K562 (cell line): ENCODE results near the gene TAF12. TPM values are rescaled to one million over a fixed set of nuclear protein-coding genes. Genes with fewer than 3 reads are reported as not detected.

Experiments
- ARID1B ChIP-seq: fragments of 450-650 bp; IDR thresholded peaks from 2 replicates; pipeline ENCODE4 v1.6.1; 2016; ENCODE audit warnings: antibody characterized with exemption, mild to moderate bottlenecking, inconsistent platforms
- CBFA2T2 ChIP-seq: fragments of 450-650 bp; conservative IDR thresholded peaks from 2 replicates; pipeline ENCODE4 v1.6.1; 2017; ENCODE audit warnings: mild to moderate bottlenecking
- CBFA2T3 ChIP-seq: fragments of 450-650 bp; IDR thresholded peaks from 2 replicates; pipeline ENCODE4 v1.6.1; 2017
- EP300 ChIP-seq: IDR thresholded peaks from 2 replicates; pipeline ENCODE4 v1.6.1; 2012; ENCODE audit warnings: low read length, improper control_type of control experiment
- ETV6 ChIP-seq, 3 experiments: fragments of 150-350 bp in 1 of 3; sonication (generic) in 1 of 3; formaldehyde crosslinking in 1 of 3; IDR thresholded peaks; 2 replicates each; pipeline versions ENCODE4 v1.6.1 to v1.8.0; 2014 to 2022; ENCODE audit warnings: borderline replicate concordance in 2 of 3, low read depth in 2 of 3, antibody characterized with exemption in 1 of 3, low read length in 1 of 3, mild to moderate bottlenecking in 1 of 3, missing genetic modification reagents in 1 of 3
- FOXP1 ChIP-seq: sonication (generic); formaldehyde crosslinking; IDR thresholded peaks from 2 replicates; pipeline ENCODE4 v1.8.0; 2022; ENCODE audit warnings: mild to moderate bottlenecking, missing genetic modification reagents
- HBP1 ChIP-seq: fragments of 450-650 bp; formaldehyde crosslinking; IDR thresholded peaks from 2 replicates; pipeline ENCODE4 v1.4.0; 2022; ENCODE audit warnings: missing genetic modification characterization
- HDGF ChIP-seq: fragments of 450-650 bp; IDR thresholded peaks from 2 replicates; pipeline ENCODE4 v1.6.1; 2016
- KDM2B ChIP-seq: fragments of 250-450 bp; sonication (Bioruptor Pico); IDR thresholded peaks from 2 replicates; pipeline ENCODE4 v1.8.0; 2021; ENCODE audit warnings: mild to moderate bottlenecking, moderate library complexity
- MECOM ChIP-seq: fragments of 250-450 bp; sonication (Bioruptor Pico); IDR thresholded peaks from 2 replicates; pipeline ENCODE4 v1.8.0; 2022; ENCODE audit warnings: inconsistent platforms
- NRF1 ChIP-seq, 2 experiments: fragments of 450-650 bp; IDR thresholded peaks in 1 of 2; conservative IDR thresholded peaks in 1 of 2; 2 replicates each; pipeline ENCODE4 v1.6.1; 2014; ENCODE audit warnings: mild to moderate bottlenecking in 2 of 2
- PCBP1 ChIP-seq: fragments of 200-400 bp; formaldehyde crosslinking; IDR thresholded peaks from 2 replicates; pipeline ENCODE4 v1.6.1; 2018; ENCODE audit warnings: mild to moderate bottlenecking, low read depth, low read length; ENCODE audit not compliant: poor library complexity, severe bottlenecking
- POLR2AphosphoS2 ChIP-seq: IDR thresholded peaks from 2 replicates; pipeline ENCODE4 v1.6.1; 2012; ENCODE audit warnings: low read length, improper control_type of control experiment
- PTTG1 ChIP-seq: fragments of 450-650 bp; IDR thresholded peaks from 2 replicates; pipeline ENCODE4 v1.6.1; 2016; ENCODE audit warnings: low read depth, mild to moderate bottlenecking, missing genetic modification characterization, missing compliant biosample characterization
- SOX6 ChIP-seq: fragments of 450-650 bp; IDR thresholded peaks from 2 replicates; pipeline ENCODE4 v1.6.1; 2014; ENCODE audit warnings: mild to moderate bottlenecking
- TCF15 ChIP-seq: fragments of 250-450 bp; sonication (Bioruptor Pico); IDR thresholded peaks from 2 replicates; pipeline ENCODE4 v1.8.0; 2022; ENCODE audit warnings: moderate library complexity, mild to moderate bottlenecking, inconsistent platforms
- TCF3 ChIP-seq: sonication (generic); formaldehyde crosslinking; IDR thresholded peaks from 2 replicates; pipeline ENCODE4 v1.4.0; 2020; ENCODE audit warnings: mild to moderate bottlenecking, missing genetic modification reagents
- ZNF280A ChIP-seq: fragments of 450-650 bp; IDR thresholded peaks from 2 replicates; pipeline ENCODE4 v1.6.1; 2018; ENCODE audit warnings: mild to moderate bottlenecking, low read depth; ENCODE audit not compliant: partially characterized antibody
- ZNF395 ChIP-seq: fragments of 200-800 bp; sonication (Bioruptor generic); IDR thresholded peaks from 2 replicates; pipeline ENCODE4 v1.6.1; 2017; ENCODE audit warnings: missing genetic modification characterization, missing compliant biosample characterization
- ZNF518B ChIP-seq: fragments of 250-450 bp; sonication (Bioruptor Pico); IDR thresholded peaks from 2 replicates; pipeline ENCODE4 v1.5.0; 2021; ENCODE audit warnings: mild to moderate bottlenecking, moderate library complexity
- ZNF778 ChIP-seq: fragments of 450-650 bp; formaldehyde crosslinking; IDR thresholded peaks from 2 replicates; pipeline ENCODE4 v1.4.0; 2020; ENCODE audit warnings: mild to moderate bottlenecking, moderate library complexity
- ZNF780A ChIP-seq: fragments of 250-450 bp; sonication (Bioruptor Pico); IDR thresholded peaks from 2 replicates; pipeline ENCODE4 v1.5.0; 2021; ENCODE audit warnings: mild to moderate bottlenecking
- ZNF830 ChIP-seq: fragments of 250-450 bp; sonication (Bioruptor Pico); IDR thresholded peaks from 2 replicates; pipeline ENCODE4 v1.5.0; 2021; ENCODE audit warnings: mild to moderate bottlenecking
- polyA plus RNA-seq, 8 experiments: library from polyadenylated mRNA; depleted of rRNA in 4 of 8; stranded (reverse) in 5 of 8; unstranded in 3 of 8; fragments of >200 nt; fragmentation: Nextera tagmentation in 2 of 8; fragmentation: Illumina TruSeq in 1 of 8; extraction: Ambion mirVana in 2 of 8; extraction: Trizol in 1 of 8; gene quantifications; 2 replicates each; pipeline versions ENCODE4 v1.2.1 to v1.2.3, GENCODE V29; 2011 to 2014; ENCODE audit warnings: inconsistent platforms in 1 of 8, missing spikeins in 1 of 8
- total RNA-seq, 7 experiments: library from RNA; depleted of rRNA in 6 of 7; stranded (reverse); fragments of >200 nt in 6 of 7; fragmentation: Illumina TruSeq in 2 of 7; extraction: Trizol in 2 of 7; gene quantifications; 2 replicates each; pipeline versions ENCODE4 v1.2.1 to v1.2.3, GENCODE V29; 2011 to 2021; ENCODE audit warnings: low replicate concordance in 1 of 7

Gene TAF12
- total and polyA plus RNA-seq, 9 of the 15 experiments (the other 6 are each of a cell fraction or from before 2014, with no cell fraction given): 31.6 to 89.0 (median 50.5) TPM

GRCh38 chr1:28684937-28685336 lies 42.1 kb upstream of the TAF12 start (continued):
- TF ChIP-seq ZNF518B (CRISPR knock-in tag) (no peak), ZNF780A (CRISPR knock-in tag) (no peak), ZNF778 (CRISPR knock-in tag) (no peak), TCF15 (CRISPR knock-in tag) (no peak), PCBP1 (no peak), PTTG1 (tag) (no peak), NRF1 (conservative IDR thresholded peaks at IDR 0.05 in 1 of 2, IDR thresholded peaks at IDR 0.05 in 1 of 2) (no peak), FOXP1 (no peak), MECOM (CRISPR knock-in tag) (no peak), HBP1 (CRISPR knock-in tag) (no peak), CBFA2T2 (peak; percentile 65), TCF3 (CRISPR knock-in tag) (peak; percentile 73), ZNF280A (no peak), SOX6 (peak; percentile 71), ZNF830 (CRISPR knock-in tag) (no peak), ZNF395 (no peak), ETV6 (IDR thresholded peaks at IDR 0.05; ENCODE audit: borderline replicate concordance in 1 of 2, low read depth in 2 of 2, low read length in 1 of 2) (no peak), ETV6 (CRISPR knock-in tag; IDR thresholded peaks at IDR 0.05; ENCODE audit: borderline replicate concordance) (no peak), EP300 (peak; percentile 23; the same call in 1 of the 2 replicates), KDM2B (CRISPR knock-in tag) (no peak), HDGF (no peak), CBFA2T3 (peak; percentile 84), POLR2AphosphoS2 (no peak), ARID1B (peak; percentile 66)
